ENCODE data around the gene CEACAM1.

The CEACAM1 gene

GRCh38 chr19:42569193-42569592 is 40.9 kb upstream of the CEACAM1 start:
- Histone ChIP-seq H3K27me3 (no peaks in the 10 kb centered on the region), H3K27ac (peak overlapping the region; percentile 69)
- TF ChIP-seq CTCF (IDR thresholded peaks at IDR 0.05): no peak

GRCh38 chr19:42568006-42568405 is 39.7 kb upstream of the CEACAM1 start:
- H3K27me3 ChIP-seq: no peaks in the 10 kb centered on the region
- TF ChIP-seq CTCF (IDR thresholded peaks at IDR 0.05): no peak
- no peaks in the 10 kb centered on the region for H3K9me3 ChIP-seq
- peak overlapping the region; percentile 69 for H3K27ac ChIP-seq
- peaks cover 96 to 97% of the 10 kb centered on the region in 2 experiments for H3K4me1 ChIP-seq (ENCODE audit: control insufficient read depth in 1 of 2, insufficient read depth in 1 of 2, low read depth in 1 of 2, low read length in 1 of 2)
- no peaks in the 10 kb centered on the region for H3K36me3 ChIP-seq
- peak overlapping the region in 1 of 2 experiments; percentile 1 for H3K4me3 ChIP-seq (ENCODE audit: low read depth in 1 of 2, low read length in 1 of 2)

More at GRCh38 chr19:42569193-42569592, 40.9 kb upstream of the CEACAM1 start:
- Histone ChIP-seq H3K4me1 (ENCODE audit: control insufficient read depth in 1 of 2, insufficient read depth in 1 of 2, low read depth in 1 of 2, low read length in 1 of 2) (peaks cover 96 to 97% of the 10 kb centered on the region in 2 experiments), H3K9me3 (no peaks in the 10 kb centered on the region), H3K36me3 (no peaks in the 10 kb centered on the region), H3K4me3 (ENCODE audit: low read depth in 1 of 2, low read length in 1 of 2) (no peak overlapping the region)

GRCh38 chr19:42567567-42567966 is 39.3 kb upstream of the CEACAM1 start:
- Histone ChIP-seq H3K27ac (peak overlapping the region; percentile 69), H3K4me1 (ENCODE audit: control insufficient read depth in 1 of 2, insufficient read depth in 1 of 2, low read depth in 1 of 2, low read length in 1 of 2) (peaks cover 92 to 94% of the 10 kb centered on the region in 2 experiments), H3K9me3 (no peaks in the 10 kb centered on the region), H3K27me3 (no peaks in the 10 kb centered on the region), H3K36me3 (no peaks in the 10 kb centered on the region), H3K4me3 (ENCODE audit: low read depth in 1 of 2, low read length in 1 of 2) (peak overlapping the region in 1 of 2 experiments; percentile 1)
- TF ChIP-seq CTCF (IDR thresholded peaks at IDR 0.05): no peak

- H3K4me1 ChIP-seq (ENCODE audit: control insufficient read depth in 1 of 2, insufficient read depth in 1 of 2, low read depth in 1 of 2, low read length in 1 of 2): peaks cover 53 to 55% of the 10 kb centered on the region in 2 experiments
- no peaks in the 10 kb centered on the region for H3K27me3 ChIP-seq
- H3K9me3 ChIP-seq: no peaks in the 10 kb centered on the region
- H3K36me3 ChIP-seq: no peaks in the 10 kb centered on the region
- H3K27ac ChIP-seq: no peak overlapping the region
- peak; percentile 73 for TF ChIP-seq CTCF (IDR thresholded peaks at IDR 0.05)
- H3K4me3 ChIP-seq (ENCODE audit: low read depth in 1 of 2, low read length in 1 of 2): no peak overlapping the region
Observed at GRCh38 chr19:42563352-42564210, 35.3 kb upstream of the CEACAM1 start.

GRCh38 chr19:42561512-42561911 is 33.2 kb upstream of the CEACAM1 start:
- H3K4me3 ChIP-seq (ENCODE audit: low read depth in 1 of 2, low read length in 1 of 2): no peak overlapping the region
- H3K27ac ChIP-seq: no peak overlapping the region
- no peaks in the 10 kb centered on the region for H3K36me3 ChIP-seq
- TF ChIP-seq CTCF (IDR thresholded peaks at IDR 0.05): no peak
- H3K9me3 ChIP-seq: no peaks in the 10 kb centered on the region
- peaks cover 36 to 40% of the 10 kb centered on the region in 2 experiments for H3K4me1 ChIP-seq (ENCODE audit: control insufficient read depth in 1 of 2, insufficient read depth in 1 of 2, low read depth in 1 of 2, low read length in 1 of 2)
- H3K27me3 ChIP-seq: no peaks in the 10 kb centered on the region
